SK-N-SH (cell line): ENCODE measurements around the gene DDX1. TPM values are rescaled to one million over a fixed set of nuclear protein-coding genes. Genes with fewer than 3 reads are reported as not detected.

Source experiments
- CTCF ChIA-PET: fragments of 300-600, 350-600 bp; formaldehyde crosslinking; extraction: SDS; loops from one replicate; lab custom pipeline; 2021; lab: Yijun Ruan, JAX
- POLR2A ChIA-PET: fragments of 350-600 bp; sonication (Branson Sonifier 250); formaldehyde crosslinking; extraction: SDS; loops from one replicate; lab custom pipeline; 2020; ENCODE audit warnings: antibody characterized with exemption, inconsistent platforms; lab: Yijun Ruan, JAX
- DNase-seq: peaks from one replicate; pipeline ENCODE4 v3.0.0; 2012
- H2AFZ ChIP-seq: fragments of 200-600 bp; sonication (generic); 2 replicates; pipeline ENCODE4 v1.8.1; 2016; ENCODE audit warnings: antibody characterized with exemption, mild to moderate bottlenecking, low read depth
- H3F3A ChIP-seq: fragments of 200-600 bp; sonication (generic); replicated peaks from 2 replicates; pipeline ENCODE3; 2016; ENCODE audit warnings: antibody characterized with exemption, mild to moderate bottlenecking; ENCODE audit not compliant: insufficient read depth
- H3K27ac ChIP-seq, 2 experiments: fragments of 200-500 bp in 1 of 2; fragments of 200-600 bp in 1 of 2; sonication (Bioruptor generic) in 1 of 2; sonication (generic), shearing (Covaris generic) in 1 of 2; 2 replicates each; pipeline versions ENCODE4 v1.5.1 to v1.6.1; 2014 to 2016; ENCODE audit warnings: low read depth in 2 of 2, inconsistent platforms in 1 of 2, low read length in 1 of 2, mild to moderate bottlenecking in 1 of 2, mixed read lengths in 1 of 2
- H3K27me3 ChIP-seq: fragments of 200-600 bp; sonication (generic), shearing (Covaris generic); 2 replicates; pipeline ENCODE4 v1.6.1; 2016; ENCODE audit warnings: mixed run types; ENCODE audit not compliant: insufficient read depth
- H3K36me3 ChIP-seq, 2 experiments: fragments of 200-500 bp in 1 of 2; fragments of 200-600 bp in 1 of 2; sonication (Bioruptor generic) in 1 of 2; sonication (generic) in 1 of 2; replicated peaks in 1 of 2; 2 replicates each; pipeline versions ENCODE3 to v1.5.1; 2014 to 2016; ENCODE audit warnings: low read length in 1 of 2, mild to moderate bottlenecking in 1 of 2; ENCODE audit not compliant: insufficient read depth in 2 of 2, control insufficient read depth in 1 of 2
- H3K4me1 ChIP-seq, 2 experiments: fragments of 200-500 bp in 1 of 2; fragments of 200-600 bp in 1 of 2; sonication (Bioruptor generic) in 1 of 2; sonication (generic), shearing (Covaris generic) in 1 of 2; 2 replicates each; pipeline versions ENCODE4 v1.5.1 to v1.6.1; 2014 to 2016; ENCODE audit warnings: low read depth in 1 of 2, low read length in 1 of 2, mixed run types in 1 of 2; ENCODE audit not compliant: insufficient read depth in 2 of 2, control insufficient read depth in 1 of 2
- H3K4me2 ChIP-seq: fragments of 200-600 bp; sonication (generic), shearing (Covaris generic); 2 replicates; pipeline ENCODE4 v1.6.1; 2017; ENCODE audit warnings: mixed run types
- H3K4me3 ChIP-seq, 2 experiments: fragments of 200-500 bp in 1 of 2; fragments of 200-600 bp in 1 of 2; sonication (Bioruptor generic) in 1 of 2; sonication (generic), shearing (Covaris generic) in 1 of 2; 2 replicates each; pipeline versions ENCODE4 v1.5.1 to v1.8.1; 2014 to 2016; ENCODE audit warnings: low read depth in 2 of 2, inconsistent platforms in 1 of 2, low read length in 1 of 2, mild to moderate bottlenecking in 1 of 2, mixed read lengths in 1 of 2, moderate library complexity in 1 of 2
- H3K79me2 ChIP-seq: fragments of 200-600 bp; sonication (generic); 2 replicates; pipeline ENCODE4 v1.8.1; 2017; ENCODE audit warnings: mild to moderate bottlenecking; ENCODE audit not compliant: insufficient read depth
- H3K9ac ChIP-seq: fragments of 200-600 bp; sonication (generic); 2 replicates; pipeline ENCODE4 v1.6.1; 2017; ENCODE audit warnings: mixed run types
- H3K9me2 ChIP-seq: fragments of 200-600 bp; sonication (generic); 2 replicates; pipeline ENCODE4 v1.6.1; 2017; ENCODE audit warnings: mixed run types
- H3K9me3 ChIP-seq: fragments of 200-600 bp; sonication (generic); 2 replicates; pipeline ENCODE4 v1.6.1; 2017; ENCODE audit warnings: mixed run types, mild to moderate bottlenecking, moderate library complexity
- H4K20me1 ChIP-seq: fragments of 200-600 bp; sonication (generic); 2 replicates; pipeline ENCODE4 v1.6.1; 2017; ENCODE audit warnings: mild to moderate bottlenecking, mixed run types; ENCODE audit not compliant: insufficient read depth
- EP300 ChIP-seq, 2 experiments: IDR thresholded peaks; 2 replicates each; pipeline versions ENCODE4 v1.4.0 to v1.6.1; 2012; ENCODE audit warnings: borderline replicate concordance in 1 of 2, low read depth in 1 of 2, low read length in 1 of 2
- FOSL2 ChIP-seq: IDR thresholded peaks from 2 replicates; pipeline ENCODE4 v1.4.0; 2012; ENCODE audit warnings: low read depth, mild to moderate bottlenecking, moderate library complexity, borderline replicate concordance
- FOXJ3 ChIP-seq: sonication (generic); formaldehyde crosslinking; IDR thresholded peaks from 2 replicates; pipeline ENCODE4 v1.5.1; 2020; ENCODE audit warnings: mild to moderate bottlenecking, missing genetic modification reagents
- GABPA ChIP-seq: IDR thresholded peaks from 2 replicates; pipeline ENCODE4 v1.4.0; 2012; ENCODE audit warnings: low read depth, mild to moderate bottlenecking
- IRF3 ChIP-seq: fragments of 150-350 bp; IDR thresholded peaks from 2 replicates; pipeline ENCODE4 v1.6.1; 2016; ENCODE audit warnings: mild to moderate bottlenecking, low read depth, low read length
- NRF1 ChIP-seq: IDR thresholded peaks from 2 replicates; pipeline ENCODE4 v1.6.1; 2012; ENCODE audit warnings: low read depth, mild to moderate bottlenecking, low read length
- PBX3 ChIP-seq: IDR thresholded peaks from 2 replicates; pipeline ENCODE4; 2012
- POLR2AphosphoS5 ChIP-seq: IDR thresholded peaks from 2 replicates; pipeline ENCODE4 v1.6.1; 2012; ENCODE audit warnings: low read depth, low read length
- RAD21 ChIP-seq: IDR thresholded peaks from 2 replicates; pipeline ENCODE4 v1.6.1; 2012; ENCODE audit warnings: mild to moderate bottlenecking, low read length
- RCOR1 ChIP-seq: fragments of 150-350 bp; IDR thresholded peaks from 2 replicates; pipeline ENCODE4 v1.6.1; 2017; ENCODE audit warnings: antibody characterized with exemption, low read length
- REST ChIP-seq: IDR thresholded peaks from 2 replicates; pipeline ENCODE4 v1.6.1; 2012; ENCODE audit warnings: mild to moderate bottlenecking, low read depth, low read length, moderate library complexity
- RFX5 ChIP-seq: IDR thresholded peaks from 2 replicates; pipeline ENCODE4 v1.6.1; 2012; ENCODE audit warnings: mild to moderate bottlenecking, improper control_type of control experiment, low read length
- TAF1 ChIP-seq: IDR thresholded peaks from 2 replicates; pipeline ENCODE4 v1.6.1; 2012; ENCODE audit warnings: low read depth, mild to moderate bottlenecking, low read length, moderate library complexity, borderline replicate concordance
- USF1 ChIP-seq: IDR thresholded peaks from 2 replicates; pipeline ENCODE4 v1.4.0; 2012; ENCODE audit warnings: low read depth, borderline replicate concordance
- USF2 ChIP-seq: fragments of 150-350 bp; IDR thresholded peaks from 2 replicates; pipeline ENCODE4 v1.6.1; 2017; ENCODE audit warnings: antibody characterized with exemption, low read length, low read depth, borderline replicate concordance
- ZBTB33 ChIP-seq: IDR thresholded peaks from 2 replicates; pipeline ENCODE4 v1.4.0; 2012; ENCODE audit warnings: low read depth, borderline replicate concordance
- WGBS: methylation state at CpG from one replicate; pipeline ENCODE4 v1.1.6; 2017; ENCODE audit warnings: low lambda C conversion rate; 5-methylcytosine and 5-hydroxymethylcytosine counted together
- polyA plus RNA-seq, 3 experiments: library from polyadenylated mRNA; depleted of rRNA; stranded (reverse); fragments of >200 nt; gene quantifications; 2 replicates each; pipeline ENCODE4 v1.2.3, GENCODE V29; 2012

The DDX1 gene
- polyA plus RNA-seq, 1 of the 3 experiments (the other 2 are of a cell fraction), result 54.5 TPM

GRCh38 chr2:15656090-15656489 is 64.4 kb downstream of the DDX1 start:
- H3K36me3 ChIP-seq, result no peaks in the 10 kb centered on the region
- ChIA-PET POLR2A (no interaction called here), CTCF (interaction anchor here (1.2 to 1.8 kb wide), 2 partner anchors 11 to 15 kb away, joined by 4 read pairs; no protein-coding TSS in a partner anchor)
- no peaks in the 10 kb centered on the region for H3K79me2 ChIP-seq
- H3F3A ChIP-seq, result no peaks in the 10 kb centered on the region
- peaks cover 0 to 5% of the 10 kb centered on the region in 2 experiments; a peak in 1 of 4 replicates for H3K4me1 ChIP-seq
- no peaks in the 10 kb centered on the region for H4K20me1 ChIP-seq
- no peak for TF ChIP-seq IRF3
- no peak for TF ChIP-seq RAD21
- no peak for TF ChIP-seq FOSL2
- no peak for TF ChIP-seq TAF1
- no peak for TF ChIP-seq USF2
- no peak for TF ChIP-seq NRF1
- TF ChIP-seq FOXJ3 (CRISPR knock-in tag), result no peak
- TF ChIP-seq RFX5, result no peak
- no peak for TF ChIP-seq POLR2AphosphoS5
- TF ChIP-seq ZBTB33, result no peak
- no peak for TF ChIP-seq RCOR1
- TF ChIP-seq EP300 (IDR thresholded peaks at IDR 0.05; ENCODE audit: borderline replicate concordance in 1 of 2, low read depth in 1 of 2, low read length in 1 of 2), result no peak
- TF ChIP-seq REST, result no peak
- TF ChIP-seq PBX3, result no peak
- no peak for TF ChIP-seq GABPA
- no peak for TF ChIP-seq USF1
- H3K27me3 ChIP-seq, result no peaks in the 10 kb centered on the region
- H3K9me2 ChIP-seq, result no peaks in the 10 kb centered on the region
- no peaks in the 10 kb centered on the region for H3K9me3 ChIP-seq
- WGBS, result 62% methylated on average over 8 of the region's 8 CpGs
- H3K4me3 ChIP-seq, result no peak overlapping the region
- H3K27ac ChIP-seq, result no peak overlapping the region
- no peak for DNase-seq
- H3K9ac ChIP-seq, result no peak overlapping the region
- no peak overlapping the region for H2AFZ ChIP-seq
- no peak overlapping the region for H3K4me2 ChIP-seq
